Astrocyte of the spinal cord (primary cell): ENCODE data around the gene ORC3.
"Not testable (repeated sequence)": the region's sequence is repeated elsewhere in the genome, so short reads cannot be mapped to it uniquely, and the experiment has no call there.

Source experiments
- DNase-seq: peaks from one replicate; pipeline ENCODE4 v3.0.0; 2011; ENCODE audit warnings: low read depth, low spot score
- H3K4me3 ChIP-seq: 2 replicates; pipeline ENCODE4 v1.5.1; 2011; ENCODE audit warnings: low read depth, mild to moderate bottlenecking, low read length, moderate library complexity
- CTCF ChIP-seq: IDR thresholded peaks from 2 replicates; pipeline ENCODE4 v1.5.1; 2012; ENCODE audit warnings: low read depth, mild to moderate bottlenecking, low read length, inconsistent platforms
- in situ Hi-C: cut with HindIII; loops from 2 replicates; pipeline ENCODE4 v1.10.0; 2017; ENCODE audit warnings: low sequenced_read_pairs

Gene ORC3

GRCh38 chr6:87701676-87702588 lies 112.0 kb downstream of the ORC3 start, which contains the start of gene AKIRIN2:
AKIRIN2 (minus strand) TSS chr6:87702233; CDS start chr6:87701684, 549 bp downstream.
- in situ Hi-C loops = no loop called here

GRCh38 chr6:87702589-87702945 lies 112.6 kb downstream of the ORC3 start:
- DNase-seq = no peak
- peak overlapping the region; percentile 47 for H3K4me3 ChIP-seq
- no peak for TF ChIP-seq CTCF
- in situ Hi-C loops = no loop called here

More at GRCh38 chr6:87701676-87702588, 112.0 kb downstream of the ORC3 start, which contains the start of gene AKIRIN2:
- peak within 1 kb of the TSS; percentile 90 for H3K4me3 ChIP-seq
- no peak for TF ChIP-seq CTCF
- DNase-seq = peak; percentile 100

- in situ Hi-C loops, DNase-seq: not testable (repeated sequence)
- peak overlapping the region; percentile 47 for H3K4me3 ChIP-seq
These were observed 113.1 kb downstream of the ORC3 start for GRCh38 chr6:87703039-87703438.

- H3K4me3 ChIP-seq = no peak overlapping the region
- no peak for TF ChIP-seq CTCF
- peak; percentile 18 for DNase-seq
- in situ Hi-C loops = no loop called here
These were observed 115.2 kb downstream of the ORC3 start for GRCh38 chr6:87705070-87705691.

- DNase-seq = peak; percentile 55
- no peak overlapping the region for H3K4me3 ChIP-seq
- in situ Hi-C loops = no loop called here
- TF ChIP-seq CTCF = no peak
These were observed 116.4 kb downstream of the ORC3 start for GRCh38 chr6:87706187-87706966.

GRCh38 chr6:87708581-87709427 lies 118.9 kb downstream of the ORC3 start:
- DNase-seq, in situ Hi-C loops, H3K4me3 ChIP-seq: not testable (repeated sequence)

- no peak overlapping the region for H3K4me3 ChIP-seq
- TF ChIP-seq CTCF = no peak
- no peak for DNase-seq
- in situ Hi-C loops = no loop called here
These were observed 120.2 kb downstream of the ORC3 start for GRCh38 chr6:87710090-87710489.

GRCh38 chr6:87712713-87713112 lies 122.8 kb downstream of the ORC3 start:
- DNase-seq, H3K4me3 ChIP-seq, in situ Hi-C loops: not testable (repeated sequence)
